HAP-1 (cell line): ENCODE results near the gene MOB1A.
A peak's percentile ranks its signal among the peaks of the same experiment; 100 is the strongest.

Source experiments
- DNase-seq, 2 experiments: peaks; one replicate each; pipeline ENCODE4 v3.0.0-alpha.2; 2016 to 2020; ENCODE audit warnings: low spot score in 2 of 2
- H3K27me3 ChIP-seq: fragments of 250-450 bp; sonication (Bioruptor Pico); 2 replicates; pipeline ENCODE4 v1.5.1; 2020; ENCODE audit warnings: low read depth, mild to moderate bottlenecking, moderate library complexity
- H3K36me3 ChIP-seq: fragments of 250-450 bp; sonication (Bioruptor Pico); replicated peaks from 2 replicates; pipeline ENCODE4 v1.5.1; 2020; ENCODE audit warnings: mild to moderate bottlenecking
- H3K4me1 ChIP-seq: fragments of 250-450 bp; sonication (Bioruptor Pico); 2 replicates; pipeline ENCODE4 v1.5.1; 2020; ENCODE audit warnings: mild to moderate bottlenecking
- H3K4me3 ChIP-seq: fragments of 250-450 bp; sonication (Bioruptor Pico); 2 replicates; pipeline ENCODE4 v1.5.1; 2020; ENCODE audit warnings: mild to moderate bottlenecking, moderate library complexity
- H3K9me3 ChIP-seq: fragments of 250-450 bp; sonication (Bioruptor Pico); 2 replicates; pipeline ENCODE4 v1.5.1; 2020; ENCODE audit warnings: mild to moderate bottlenecking, moderate library complexity
- in situ Hi-C: fragments of 300-500 bp; cut with MboI; formaldehyde crosslinking; loops from 3 replicates; pipeline ENCODE4 v1.14.3; 2020; ENCODE audit warnings: low sequenced_read_pairs, inconsistent platforms, mixed read lengths

Gene MOB1A

DNA sequence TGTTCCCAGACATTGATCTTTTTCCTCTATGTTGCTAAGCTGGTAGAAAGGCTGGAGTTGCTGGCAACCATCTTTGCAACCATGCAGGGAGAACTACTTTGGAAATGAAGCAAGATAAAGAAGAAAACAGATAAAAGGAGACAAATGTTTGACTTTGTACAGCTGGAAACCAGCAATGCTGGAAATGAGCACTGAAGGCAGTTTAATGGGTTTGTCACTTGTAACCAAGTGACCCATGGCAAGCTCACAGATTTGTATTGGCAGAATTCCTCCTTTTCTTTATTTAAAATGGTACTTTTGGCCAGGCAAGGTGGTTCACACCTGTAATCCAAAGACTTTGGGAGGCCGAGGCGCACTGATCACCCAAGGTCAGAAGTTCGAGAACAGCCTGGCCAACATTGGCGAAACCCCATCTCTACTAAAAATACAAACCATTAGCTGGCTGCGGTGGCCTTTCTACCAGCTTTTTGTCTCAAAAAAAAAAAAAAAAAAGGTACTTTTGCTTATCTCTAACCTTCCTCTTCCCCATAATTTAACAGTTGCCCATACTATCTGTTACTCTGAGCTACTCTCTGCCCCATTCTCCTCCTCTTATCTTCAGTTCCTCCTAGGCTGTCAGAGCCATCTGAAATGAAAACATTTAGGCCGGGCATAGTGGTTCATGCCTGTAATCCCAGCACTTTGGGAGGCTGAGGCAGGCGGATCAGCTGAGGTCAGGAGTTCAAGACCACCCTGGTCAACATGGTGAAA is 28.9 kb downstream of the MOB1A start:
- peaks cover 16% of the 10 kb centered on the region for H3K4me1 ChIP-seq
- H3K27me3 ChIP-seq: no peaks in the 10 kb centered on the region
- in situ Hi-C loops: loop anchor here (10.0 kb wide), 1 partner anchor 325 kb away; the partner anchor contains the start of gene STAMBP
- no peak overlapping the region for H3K4me3 ChIP-seq
- peaks cover 32% of the 10 kb centered on the region for H3K36me3 ChIP-seq
- no peaks in the 10 kb centered on the region for H3K9me3 ChIP-seq
- DNase-seq: no peak

DNA sequence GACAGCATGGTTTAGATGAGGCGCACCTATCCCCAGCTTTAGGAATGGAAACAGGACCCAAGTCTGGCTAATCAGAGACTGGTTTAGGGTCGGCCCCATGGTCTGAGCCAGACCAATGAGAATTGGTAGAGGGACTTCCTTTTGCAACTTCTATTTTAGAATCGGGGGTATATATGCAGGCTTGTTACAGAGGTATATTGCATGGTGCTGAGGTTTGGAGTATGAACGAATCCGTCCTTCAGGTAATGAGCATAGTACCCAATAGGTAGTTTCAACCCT is 29.5 kb downstream of the MOB1A start:
- H3K36me3 ChIP-seq: peaks cover 33% of the 10 kb centered on the region
- no peaks in the 10 kb centered on the region for H3K27me3 ChIP-seq
- no peaks in the 10 kb centered on the region for H3K9me3 ChIP-seq
- H3K4me3 ChIP-seq: no peak overlapping the region
- in situ Hi-C loops: no loop called here
- peaks cover 16% of the 10 kb centered on the region for H3K4me1 ChIP-seq
- DNase-seq: no peak

DNA sequence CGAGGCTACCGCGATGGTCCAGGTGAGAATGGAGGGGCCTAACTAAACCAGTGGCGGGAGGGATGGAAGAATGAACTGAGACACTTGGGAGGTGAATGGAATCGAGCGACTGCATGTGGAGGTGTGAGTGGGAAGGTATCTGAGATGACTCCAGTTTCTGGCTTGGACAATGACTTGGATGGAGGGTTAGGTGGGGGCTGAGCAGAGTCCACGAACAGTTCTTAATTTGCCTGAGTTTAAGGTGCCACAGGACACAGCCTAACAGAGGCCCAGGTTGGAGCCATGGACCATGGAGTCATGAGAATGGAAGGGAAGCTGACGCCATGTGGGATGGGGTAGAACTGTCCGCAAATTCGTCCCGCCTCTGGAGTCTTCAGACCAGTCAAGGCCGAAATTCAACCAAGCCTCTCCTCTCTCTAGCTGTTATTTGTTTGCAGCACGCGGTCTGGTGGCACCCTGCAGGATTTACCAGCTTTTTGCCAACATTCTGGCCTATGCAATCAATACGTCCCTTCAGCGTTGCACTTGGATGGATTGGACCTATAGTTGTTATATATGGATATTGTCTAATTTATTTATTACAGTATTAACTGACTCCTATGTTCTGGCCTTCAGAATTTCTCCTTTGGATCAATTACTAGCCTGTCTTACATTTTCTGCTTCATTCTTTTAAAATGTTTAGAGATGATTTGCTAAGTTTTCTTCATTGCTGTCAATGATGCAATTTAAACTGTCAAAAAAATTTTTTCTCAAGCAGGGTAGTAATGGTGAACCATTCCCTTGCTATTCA is 30.0 kb downstream of the MOB1A start:
- Histone ChIP-seq H3K4me1 (peaks cover 16% of the 10 kb centered on the region), H3K9me3 (no peaks in the 10 kb centered on the region), H3K27me3 (no peaks in the 10 kb centered on the region), H3K36me3 (peaks cover 33% of the 10 kb centered on the region), H3K4me3 (peak overlapping the region; percentile 84)
- in situ Hi-C loops: no loop called here
- DNase-seq: no peak

DNA sequence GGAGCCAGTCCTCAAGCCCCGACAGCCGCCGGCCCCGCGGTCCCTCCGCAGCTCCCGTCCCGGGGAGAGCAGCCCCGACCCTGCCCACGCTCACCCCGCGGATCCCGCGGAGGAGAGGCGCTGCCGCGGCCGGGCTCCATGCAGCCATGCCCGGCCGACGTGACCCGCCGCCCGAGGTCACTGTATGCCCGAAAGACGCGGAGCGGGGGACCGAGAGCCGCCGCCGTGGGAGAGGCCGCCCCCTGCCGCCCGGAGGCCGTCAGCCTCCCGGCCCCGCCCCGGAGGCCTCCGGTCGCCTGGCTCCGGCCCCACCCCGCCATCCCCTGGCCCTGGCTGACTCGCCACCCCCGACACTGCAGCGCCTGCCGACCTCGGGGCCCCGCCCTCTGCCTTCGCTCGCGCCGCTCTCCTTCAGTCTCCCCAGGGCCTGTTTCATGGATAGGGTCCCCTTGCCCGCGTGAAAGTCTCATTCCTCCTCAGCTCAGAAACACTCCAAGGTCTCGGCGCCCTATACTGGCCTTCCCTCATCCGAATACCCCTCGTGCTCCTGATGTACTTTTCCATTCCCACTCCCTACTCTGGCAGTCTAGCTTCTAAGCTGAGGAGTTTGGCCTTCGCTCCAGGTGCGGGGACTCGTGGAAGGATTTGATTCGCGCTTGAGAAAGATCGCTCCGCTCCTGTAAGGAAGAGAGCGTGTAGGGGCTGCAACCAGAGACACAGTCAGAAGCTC is 30.8 kb downstream of the MOB1A start, which contains the start of gene BOLA3:
BOLA3 (minus strand) TSS at position 186 of the 730 bp plus-strand sequence; CDS start at position 148, 38 bp downstream.
- in situ Hi-C loops: no loop called here
- peak within 1 kb of the TSS; percentile 84 for H3K4me3 ChIP-seq
- peak; percentile 80 to 94 for DNase-seq

DNA sequence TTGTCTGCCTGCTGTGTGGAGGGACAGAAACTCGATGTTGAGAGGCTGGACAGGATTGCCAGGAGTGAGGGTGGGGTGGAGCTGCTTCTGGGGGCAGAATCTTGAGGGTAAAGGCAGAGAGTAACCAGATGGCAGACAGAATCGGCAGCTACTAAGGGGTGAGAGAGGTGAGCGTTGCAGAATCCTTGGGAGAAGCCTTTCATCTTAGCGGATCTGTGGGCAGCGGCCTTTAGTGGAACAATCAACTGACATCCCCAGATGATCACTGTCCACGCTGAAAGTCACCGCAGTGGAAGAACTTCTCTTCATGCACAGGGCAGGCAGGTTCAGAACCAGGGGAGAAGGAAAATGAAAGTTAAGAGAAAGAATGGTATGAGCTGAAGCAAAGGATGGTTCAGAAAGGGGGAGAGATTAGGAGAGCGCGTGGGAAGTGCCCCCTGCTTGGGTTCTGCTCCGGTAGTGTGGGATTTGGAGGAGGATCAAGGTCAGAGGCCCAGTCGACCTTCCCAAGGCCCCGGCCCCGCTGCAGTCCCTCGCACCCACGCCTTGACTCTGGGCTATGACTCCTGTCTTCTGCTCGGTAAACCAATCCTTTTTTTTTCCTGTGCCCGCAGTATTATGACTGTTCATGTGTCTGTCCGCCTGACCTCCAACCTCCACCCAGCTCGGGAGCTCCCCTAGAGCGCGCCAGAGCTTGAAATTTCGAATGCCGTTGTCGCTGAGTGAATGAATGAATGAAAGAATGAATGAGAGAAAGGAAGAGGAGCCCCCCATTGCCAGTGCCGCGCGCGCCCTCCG is 31.6 kb downstream of the MOB1A start:
- Histone ChIP-seq H3K9me3 (no peaks in the 10 kb centered on the region), H3K4me3 (peak overlapping the region; percentile 84), H3K27me3 (no peaks in the 10 kb centered on the region), H3K4me1 (peaks cover 16% of the 10 kb centered on the region), H3K36me3 (peaks cover 34% of the 10 kb centered on the region)
- peak in 1 of 2 experiments; percentile 11 for DNase-seq
- in situ Hi-C loops: no loop called here

More for the DNA sequence above, 30.8 kb downstream of the MOB1A start, which contains the start of gene BOLA3:
- peaks cover 16% of the 10 kb centered on the region for H3K4me1 ChIP-seq
- H3K9me3 ChIP-seq: no peaks in the 10 kb centered on the region
- no peaks in the 10 kb centered on the region for H3K27me3 ChIP-seq
- peaks cover 27% of the 10 kb centered on the region for H3K36me3 ChIP-seq

DNA sequence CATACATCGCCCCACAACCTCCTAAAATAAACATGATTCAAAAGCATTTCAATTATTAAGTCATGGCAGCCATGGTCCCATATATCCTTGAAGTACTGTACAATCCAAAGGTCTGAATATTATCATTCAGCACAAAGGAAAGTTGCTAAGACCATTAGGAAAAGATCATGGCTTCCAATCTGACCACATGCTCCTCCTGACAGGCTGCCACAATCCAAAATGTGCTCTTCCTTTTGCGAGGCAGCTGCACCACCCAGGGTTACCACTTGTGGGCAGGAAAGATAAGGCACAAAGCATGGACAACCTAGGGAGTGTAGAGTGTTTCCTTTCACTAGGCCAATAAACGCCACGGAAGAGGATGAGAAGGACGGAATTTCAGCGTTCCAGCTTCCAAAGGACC is 36.3 kb downstream of the MOB1A start:
- no peak overlapping the region for H3K4me3 ChIP-seq
- DNase-seq: peak in 1 of 2 experiments; percentile 14
- H3K36me3 ChIP-seq: peaks cover 42% of the 10 kb centered on the region
- in situ Hi-C loops: no loop called here
- H3K9me3 ChIP-seq: no peaks in the 10 kb centered on the region
- peaks cover 5% of the 10 kb centered on the region; the same call in 1 of the 2 replicates for H3K4me1 ChIP-seq
- no peaks in the 10 kb centered on the region for H3K27me3 ChIP-seq

DNA sequence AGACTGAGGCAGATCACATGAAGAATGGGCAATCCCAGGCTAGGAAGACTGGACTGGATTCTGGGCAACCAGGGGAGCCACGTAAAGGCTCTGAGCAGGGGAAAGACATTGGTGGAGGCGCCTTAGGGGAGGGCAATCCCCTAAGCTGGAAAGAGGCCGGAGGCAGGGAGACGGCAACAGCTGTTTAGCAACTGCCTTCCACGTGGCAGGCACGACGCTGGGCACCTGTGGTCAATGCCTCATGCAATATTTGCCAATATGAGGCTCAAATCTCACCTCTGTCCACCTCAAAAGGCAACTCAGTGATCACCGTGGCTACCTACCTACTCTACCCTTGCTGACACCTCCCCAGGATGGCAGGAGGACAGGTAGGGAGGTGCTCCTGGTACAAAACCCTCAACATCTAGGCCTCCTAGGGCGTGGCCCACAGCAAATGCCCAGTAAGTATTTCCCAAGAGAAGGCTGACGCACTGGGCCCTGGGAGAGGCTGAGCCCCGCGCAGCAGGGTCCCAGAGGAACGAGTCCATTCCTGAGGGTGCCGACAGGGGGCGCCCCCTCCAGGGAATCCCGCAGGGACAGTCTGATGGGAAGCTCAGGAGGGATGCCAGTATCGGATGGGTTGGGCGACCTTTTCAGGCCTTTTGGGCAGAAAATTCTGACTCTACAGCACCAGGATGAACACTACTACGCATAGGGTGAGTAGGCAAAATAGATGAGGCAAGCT is 39.9 kb downstream of the MOB1A start:
- in situ Hi-C loops: no loop called here
- no peaks in the 10 kb centered on the region for H3K27me3 ChIP-seq

DNA sequence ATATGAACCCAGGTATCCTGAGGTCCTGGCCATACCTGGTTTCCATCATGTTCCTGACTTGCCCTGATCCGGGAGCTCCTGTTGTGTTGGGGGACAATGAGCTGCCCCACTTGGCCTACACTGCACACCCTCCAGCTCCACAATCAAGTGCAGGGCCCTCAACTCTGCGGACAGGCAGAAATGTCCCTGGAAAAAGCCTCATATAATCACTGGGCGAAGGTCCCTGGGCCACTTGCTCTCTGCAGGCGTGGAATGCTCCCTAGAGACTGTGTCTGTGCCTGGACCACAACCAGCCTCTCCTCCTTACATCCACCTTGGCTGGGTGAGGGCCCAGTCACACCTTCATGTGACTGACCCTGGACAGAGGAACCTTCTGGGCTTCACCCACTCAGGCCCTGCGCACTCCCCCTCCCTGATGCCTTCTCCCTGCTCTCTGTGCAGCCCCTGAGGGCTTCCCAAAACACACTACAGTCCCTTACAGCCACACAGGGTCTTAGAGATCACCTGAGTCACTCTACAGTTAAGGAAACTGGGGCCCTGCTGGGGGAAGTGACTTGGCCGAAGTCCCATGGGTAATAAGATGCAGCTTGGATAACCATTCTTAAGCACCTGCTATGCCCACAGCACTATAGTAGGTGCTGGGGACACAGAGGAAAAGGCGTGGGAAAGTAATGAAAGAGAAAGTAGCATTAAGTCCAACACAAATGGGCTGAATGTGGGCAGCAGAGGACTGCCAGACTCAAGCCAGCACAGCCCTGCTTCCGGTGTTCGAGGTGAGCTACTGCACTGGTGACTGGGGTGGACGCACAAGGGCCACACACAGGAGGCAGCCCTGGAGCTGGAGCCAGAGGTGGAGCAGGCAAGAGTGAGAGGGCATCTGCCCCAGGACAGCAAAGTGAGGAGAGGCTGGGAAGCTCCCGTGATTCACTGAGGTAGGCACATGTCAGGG is 40.8 kb downstream of the MOB1A start:
- H3K4me3 ChIP-seq: no peak overlapping the region
- no peak for DNase-seq
- H3K27me3 ChIP-seq: no peaks in the 10 kb centered on the region
- H3K4me1 ChIP-seq: no peaks in the 10 kb centered on the region
- in situ Hi-C loops: no loop called here
- H3K36me3 ChIP-seq: peaks cover 32% of the 10 kb centered on the region
- H3K9me3 ChIP-seq: no peaks in the 10 kb centered on the region

More for the DNA sequence above, 39.9 kb downstream of the MOB1A start:
- no peaks in the 10 kb centered on the region for H3K4me1 ChIP-seq
- peak in 1 of 2 experiments; percentile 36 for DNase-seq
- peaks cover 32% of the 10 kb centered on the region for H3K36me3 ChIP-seq
- no peak overlapping the region for H3K4me3 ChIP-seq
- no peaks in the 10 kb centered on the region for H3K9me3 ChIP-seq

DNA sequence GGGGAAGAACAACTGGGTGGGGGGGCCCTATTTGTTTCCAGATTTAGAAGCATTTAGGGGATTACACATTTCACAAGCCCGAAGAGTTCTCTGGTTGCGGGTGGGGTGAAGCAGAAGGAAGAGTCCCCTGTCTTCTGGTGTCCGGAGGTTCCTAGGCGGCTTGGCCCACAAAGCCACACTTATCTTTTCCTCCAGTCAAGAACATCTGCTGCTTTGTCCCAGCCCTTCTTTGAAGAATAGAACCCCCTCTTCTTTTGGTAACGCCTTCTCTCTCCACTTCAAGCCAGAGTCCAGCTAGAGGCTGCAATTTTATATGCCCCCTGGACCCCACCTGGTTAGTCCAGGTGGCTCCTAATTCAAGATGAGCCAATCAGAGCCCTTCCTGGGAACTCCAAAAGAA is 46.8 kb downstream of the MOB1A start:
- Histone ChIP-seq H3K4me3 (no peak overlapping the region), H3K4me1 (no peaks in the 10 kb centered on the region), H3K27me3 (peaks cover 8% of the 10 kb centered on the region; the same call in 1 of the 2 replicates), H3K36me3 (peaks cover 6% of the 10 kb centered on the region; the same call in 1 of the 2 replicates), H3K9me3 (no peaks in the 10 kb centered on the region; the same call in 1 of the 2 replicates)
- no peak for DNase-seq
- in situ Hi-C loops: no loop called here

DNA sequence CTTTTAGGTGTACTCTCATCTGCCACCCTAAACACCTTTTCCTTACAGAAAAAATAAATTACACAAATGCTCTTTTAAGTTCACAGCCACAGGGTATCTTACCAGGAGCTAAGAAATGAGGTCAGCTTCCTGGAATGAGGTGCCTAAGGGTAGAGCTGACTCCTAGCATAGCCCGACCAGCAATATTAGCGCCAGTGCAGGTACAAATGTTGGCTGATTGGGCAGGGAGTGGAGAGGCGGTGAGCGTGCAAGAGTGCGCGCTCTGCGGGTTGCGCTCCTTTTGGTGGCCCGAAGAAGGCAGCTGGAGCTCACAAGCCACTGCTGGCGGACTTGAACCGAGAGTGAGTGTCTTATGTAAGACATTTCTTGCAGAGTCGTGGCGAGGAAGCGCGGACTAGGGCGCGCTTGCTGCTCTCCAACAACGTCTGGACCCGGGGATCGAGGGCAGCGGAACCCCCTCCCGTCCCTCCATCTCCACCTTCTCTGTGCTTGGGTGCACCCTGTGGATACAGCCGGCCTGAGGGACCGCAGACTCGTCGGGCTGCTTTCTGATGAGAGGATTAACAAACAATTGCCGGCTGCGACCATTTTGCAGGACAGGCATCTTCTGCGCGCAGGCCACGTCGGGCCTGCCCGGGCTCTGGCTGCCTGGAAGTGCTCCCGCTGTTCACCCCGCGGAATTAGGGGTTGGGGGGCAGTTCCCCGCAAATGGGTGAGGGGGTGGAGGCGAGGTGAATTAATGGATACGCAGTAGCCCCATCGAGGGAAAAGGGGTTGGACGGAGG is 48.3 kb downstream of the MOB1A start:
- H3K9me3 ChIP-seq: no peaks in the 10 kb centered on the region; the same call in 1 of the 2 replicates
- peaks cover 8% of the 10 kb centered on the region; the same call in 1 of the 2 replicates for H3K27me3 ChIP-seq
- H3K36me3 ChIP-seq: peaks cover 6% of the 10 kb centered on the region; the same call in 1 of the 2 replicates
- no peak overlapping the region for H3K4me3 ChIP-seq
- H3K4me1 ChIP-seq: no peaks in the 10 kb centered on the region
- in situ Hi-C loops: no loop called here
- DNase-seq: no peak

DNA sequence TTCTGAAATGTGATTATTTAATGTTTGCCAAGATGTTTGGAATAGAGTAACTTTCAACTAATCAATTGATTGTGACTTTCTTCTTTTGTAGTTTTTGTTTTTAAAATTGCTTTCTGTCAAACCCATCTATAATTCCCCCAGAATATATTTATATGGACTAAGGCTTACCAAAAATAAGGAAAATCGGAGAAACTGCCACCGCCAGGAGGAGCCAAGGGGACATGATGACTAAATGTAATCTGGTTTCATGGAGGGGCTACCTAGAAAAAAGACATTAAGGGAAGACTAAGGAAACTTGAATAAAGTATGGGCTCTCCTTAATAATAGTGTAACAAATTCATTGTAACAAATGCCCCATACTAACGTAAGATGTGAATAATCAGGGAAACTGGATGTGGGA is 50.5 kb downstream of the MOB1A start:
- Histone ChIP-seq H3K36me3 (no peaks in the 10 kb centered on the region), H3K9me3 (no peaks in the 10 kb centered on the region; the same call in 1 of the 2 replicates), H3K4me1 (no peaks in the 10 kb centered on the region), H3K4me3 (no peak overlapping the region), H3K27me3 (peaks cover 8% of the 10 kb centered on the region; the same call in 1 of the 2 replicates)
- DNase-seq: no peak
- in situ Hi-C loops: no loop called here
